Muscle of arm (tissue), 12 donors: Measurements from ENCODE around the gene HOXD11. TPM values are rescaled to one million over a fixed set of nuclear protein-coding genes. Genes with fewer than 3 reads are reported as not detected.

Source experiments
- DNase-seq: peaks from one replicate; pipeline ENCODE4 v3.0.0-alpha.2; 2013
- polyA plus RNA-seq, 12 donors: library from polyadenylated mRNA; unstranded; fragments of 120-200 nt; gene quantifications; one replicate each; pipeline ENCODE4 v1.2.1, GENCODE V29; 2013; ENCODE audit not compliant: insufficient read length in 12 of 12

HOXD11 gene
- polyA plus RNA-seq, 12 donors, result 0.17 to 6.9 (median 2.0) TPM; not detected in 4

- DNase-seq, result no peak
Observed at GRCh38 chr2:176092270-176093144, 14.6 kb upstream of the HOXD11 start, which contains the start of gene HOXD13. Gene HOXD13 (plus strand): TSS chr2:176092721. CDS start chr2:176092891, 170 bp downstream.

- no peak for DNase-seq
Observed at GRCh38 chr2:176093145-176093897, 13.8 kb upstream of the HOXD11 start.

DNA sequence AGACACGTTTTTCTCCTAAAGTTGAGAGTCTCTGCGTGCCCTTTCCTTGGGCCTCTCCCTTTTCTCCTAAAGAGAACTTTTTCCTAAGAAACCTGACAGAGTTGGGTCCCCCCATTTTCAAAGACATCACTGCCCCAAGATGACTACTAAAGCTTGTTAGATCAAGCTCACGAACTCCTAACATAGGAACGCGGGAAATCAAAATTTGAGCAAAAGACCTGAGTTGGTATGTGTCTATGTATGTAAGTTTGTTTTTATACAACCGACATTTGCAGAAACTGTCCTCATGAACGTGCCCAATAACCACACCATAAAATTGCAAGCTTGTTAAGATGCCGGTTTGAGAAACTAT, 13.2 kb upstream of the HOXD11 start:
- no peak for DNase-seq

GRCh38 chr2:176094349-176094748, 12.7 kb upstream of the HOXD11 start:
- DNase-seq, result no peak

- no peak for DNase-seq
Observed at GRCh38 chr2:176095421-176095820, 11.7 kb upstream of the HOXD11 start.

- no peak for DNase-seq
Observed at GRCh38 chr2:176096243-176096985, 10.7 kb upstream of the HOXD11 start.

GRCh38 chr2:176096986-176097819, 9.9 kb upstream of the HOXD11 start:
- no peak for DNase-seq

- DNase-seq, result no peak
Observed at GRCh38 chr2:176097820-176098365, 9.2 kb upstream of the HOXD11 start.

GRCh38 chr2:176098366-176099158, 8.5 kb upstream of the HOXD11 start:
- no peak for DNase-seq

DNA sequence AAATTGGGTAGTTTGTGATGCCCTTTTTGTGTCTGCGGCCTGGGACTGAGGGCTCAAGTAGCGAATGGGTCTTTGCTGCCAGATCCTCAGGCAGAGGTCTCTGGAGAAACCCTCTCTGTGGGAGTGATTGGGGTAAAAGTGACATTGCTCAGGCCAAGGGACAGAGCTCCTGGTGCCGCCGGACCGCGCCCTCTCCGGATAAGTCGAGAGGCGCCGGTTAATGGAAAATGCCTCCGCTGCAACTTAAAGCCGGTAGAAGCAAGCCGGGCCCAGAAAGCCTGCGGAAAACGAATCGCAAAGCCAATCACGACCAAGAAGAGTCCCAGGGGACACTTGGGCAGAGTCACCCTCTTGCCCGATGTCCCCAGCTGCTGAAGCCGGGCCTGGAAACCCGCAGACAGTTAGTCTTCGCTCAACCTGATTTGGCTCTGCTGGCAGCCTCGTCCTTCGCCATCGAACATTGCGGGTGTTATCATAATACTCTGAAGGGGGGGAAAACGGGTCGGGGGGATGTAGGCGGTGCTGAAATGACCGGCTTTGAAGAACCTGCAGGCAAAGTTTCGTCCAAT, 7.8 kb upstream of the HOXD11 start:
- DNase-seq, result no peak

- no peak for DNase-seq
Observed at GRCh38 chr2:176099728-176100546, 7.1 kb upstream of the HOXD11 start, which contains the start of gene HOXD12. Gene HOXD12 (plus strand): TSS chr2:176099795. CDS start chr2:176099802, 7 bp downstream.

DNA sequence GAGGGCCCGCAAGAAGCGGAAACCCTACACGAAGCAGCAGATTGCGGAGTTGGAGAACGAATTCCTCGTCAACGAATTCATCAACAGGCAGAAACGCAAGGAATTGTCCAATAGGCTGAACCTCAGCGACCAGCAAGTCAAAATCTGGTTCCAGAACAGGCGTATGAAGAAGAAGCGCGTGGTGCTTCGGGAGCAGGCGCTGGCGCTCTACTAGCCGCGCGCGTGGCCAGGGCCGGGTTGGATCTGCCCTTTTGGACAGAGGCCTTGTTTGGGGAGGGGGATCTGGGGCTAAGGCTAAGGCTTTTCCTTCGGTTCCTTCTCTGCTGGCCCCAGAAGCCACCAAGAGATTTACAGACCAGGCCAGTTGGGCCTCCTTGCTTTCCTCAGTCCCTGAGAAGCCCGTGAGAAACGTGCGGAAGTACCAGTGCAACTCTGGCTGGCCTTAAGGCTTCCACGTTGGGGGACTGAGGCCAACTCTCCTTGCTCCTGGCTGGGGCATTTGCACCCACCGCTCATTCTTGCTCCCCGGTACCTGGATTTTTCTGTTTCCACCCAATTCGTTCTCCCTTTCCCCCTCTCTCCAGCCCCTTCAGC, 6.4 kb upstream of the HOXD11 start:
- no peak for DNase-seq

GRCh38 chr2:176101216-176101830, 5.8 kb upstream of the HOXD11 start:
- DNase-seq, result no peak

- no peak for DNase-seq
Observed at GRCh38 chr2:176101842-176102241, 5.2 kb upstream of the HOXD11 start.

- DNase-seq, result no peak
Observed at GRCh38 chr2:176102309-176102866, 4.7 kb upstream of the HOXD11 start.

- DNase-seq, result no peak
Observed at GRCh38 chr2:176103194-176103593, 3.9 kb upstream of the HOXD11 start.

DNA sequence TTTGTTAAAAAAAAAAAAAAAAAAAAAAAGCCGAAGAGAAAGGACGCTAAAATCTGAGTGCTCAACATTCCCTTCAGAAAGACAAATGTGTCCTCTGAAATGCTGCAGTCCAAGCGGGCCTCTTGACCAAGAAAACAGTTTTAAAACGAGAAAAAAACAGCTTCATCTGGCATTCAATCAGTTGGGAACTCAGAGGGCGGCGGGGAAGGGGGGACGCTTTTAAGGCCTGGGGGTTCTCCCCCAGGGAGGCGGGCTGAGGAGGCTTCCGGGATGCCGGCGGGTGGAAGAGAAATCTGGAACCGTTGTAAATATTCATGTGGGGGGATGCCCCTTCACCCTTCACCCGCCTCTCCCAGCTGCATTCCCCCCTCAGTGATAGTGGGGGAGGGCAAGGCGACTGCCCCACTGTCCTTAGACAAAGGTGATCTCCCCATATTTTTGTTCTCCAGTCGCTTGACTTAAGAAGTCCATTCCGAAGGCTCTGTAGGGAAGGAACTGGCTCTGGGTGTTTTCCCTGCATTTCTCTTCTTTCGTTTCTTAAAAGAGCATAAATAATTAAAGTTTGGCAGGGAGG, 3.3 kb upstream of the HOXD11 start:
- DNase-seq, result no peak
